DMS 273 (cell line): ENCODE measurements around the gene FPGT.
"Not testable (repeated sequence)": the region's sequence is repeated elsewhere in the genome, so short reads cannot be mapped to it uniquely, and the experiment has no call there.

Experiments used
- DNase-seq: peaks from one replicate; lab custom pipeline; 2025; ENCODE audit not compliant: unreplicated experiment; lab: John Stamatoyannopoulos, UW

FPGT gene

DNA sequence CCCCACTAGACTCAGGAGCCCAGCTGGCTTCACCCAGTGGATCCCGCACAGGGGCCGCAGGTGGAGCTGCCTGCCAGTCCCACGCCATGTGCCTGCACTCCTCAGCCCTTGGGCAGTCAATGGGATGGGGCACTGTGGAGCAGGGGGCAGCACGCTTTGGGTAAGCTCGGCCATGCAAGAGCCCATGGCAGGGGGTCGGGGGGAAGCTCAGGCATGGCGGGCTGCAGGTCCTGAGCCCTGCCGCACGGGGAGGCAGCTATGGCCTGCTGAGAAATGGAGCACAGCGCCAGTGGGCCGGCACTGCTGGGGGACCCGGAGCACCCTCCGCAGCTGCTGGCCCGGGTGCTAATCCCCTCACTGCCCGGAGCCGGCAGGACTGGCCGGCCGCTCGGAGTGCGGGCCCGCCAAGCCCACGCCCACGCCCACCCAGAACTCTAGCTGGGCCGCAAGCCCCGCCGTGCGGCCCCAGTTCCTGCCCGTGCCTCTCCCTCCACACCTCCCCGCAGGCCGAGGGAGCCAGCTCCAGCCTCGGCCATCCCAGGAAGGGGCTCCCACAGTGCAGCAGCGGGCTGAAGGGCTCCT, 55.3 kb downstream of the FPGT start:
- DNase-seq = not testable (repeated sequence)
